HFF-Myc (cell line): ENCODE data around the gene OGFOD2.

Experiments used
- DNase-seq: peaks from one replicate; pipeline ENCODE4 v3.0.0-alpha.2; 2011; ENCODE audit warnings: low read depth; ENCODE audit errors: extremely low read depth
- H3K4me3 ChIP-seq: replicated peaks from 2 replicates; pipeline ENCODE4 v1.5.1; 2011; ENCODE audit warnings: low read depth, mild to moderate bottlenecking, control low read depth, low read length
- TF ChIP-seq, protein P1 (sequence below): IDR thresholded peaks from 2 replicates; pipeline ENCODE4 v1.5.1; 2012; ENCODE audit warnings: mild to moderate bottlenecking, low read depth, low read length, control low read depth; ENCODE audit errors: missing control alignments

The OGFOD2 gene

DNA sequence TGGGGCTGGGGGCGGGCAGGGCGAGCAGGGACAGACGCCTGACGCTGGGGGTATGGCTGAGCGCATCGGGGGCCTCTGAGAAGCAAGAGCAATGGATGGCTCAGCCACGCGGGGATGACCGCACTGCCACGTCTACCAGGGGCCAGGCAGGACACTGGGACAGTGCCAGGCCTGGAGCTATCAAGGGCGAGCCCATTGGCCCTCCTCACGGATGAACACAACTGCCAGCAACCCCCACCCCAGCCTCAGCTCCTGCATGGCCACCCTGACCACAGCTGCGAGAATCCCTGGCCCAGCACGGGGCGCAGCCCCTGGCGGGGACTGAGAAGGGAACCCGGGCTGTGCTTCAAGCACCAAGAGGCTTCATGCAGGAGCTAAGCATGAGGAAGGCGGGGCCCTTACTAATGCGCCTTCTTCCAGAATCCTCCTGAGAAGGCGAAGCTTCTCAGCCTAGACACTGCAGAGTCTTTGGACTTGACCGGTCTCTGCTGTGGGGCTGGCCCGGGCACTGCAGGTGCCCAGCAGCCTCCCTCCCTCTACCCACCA is 14.9 kb downstream of the OGFOD2 start:
- TF ChIP-seq, protein P1, sequence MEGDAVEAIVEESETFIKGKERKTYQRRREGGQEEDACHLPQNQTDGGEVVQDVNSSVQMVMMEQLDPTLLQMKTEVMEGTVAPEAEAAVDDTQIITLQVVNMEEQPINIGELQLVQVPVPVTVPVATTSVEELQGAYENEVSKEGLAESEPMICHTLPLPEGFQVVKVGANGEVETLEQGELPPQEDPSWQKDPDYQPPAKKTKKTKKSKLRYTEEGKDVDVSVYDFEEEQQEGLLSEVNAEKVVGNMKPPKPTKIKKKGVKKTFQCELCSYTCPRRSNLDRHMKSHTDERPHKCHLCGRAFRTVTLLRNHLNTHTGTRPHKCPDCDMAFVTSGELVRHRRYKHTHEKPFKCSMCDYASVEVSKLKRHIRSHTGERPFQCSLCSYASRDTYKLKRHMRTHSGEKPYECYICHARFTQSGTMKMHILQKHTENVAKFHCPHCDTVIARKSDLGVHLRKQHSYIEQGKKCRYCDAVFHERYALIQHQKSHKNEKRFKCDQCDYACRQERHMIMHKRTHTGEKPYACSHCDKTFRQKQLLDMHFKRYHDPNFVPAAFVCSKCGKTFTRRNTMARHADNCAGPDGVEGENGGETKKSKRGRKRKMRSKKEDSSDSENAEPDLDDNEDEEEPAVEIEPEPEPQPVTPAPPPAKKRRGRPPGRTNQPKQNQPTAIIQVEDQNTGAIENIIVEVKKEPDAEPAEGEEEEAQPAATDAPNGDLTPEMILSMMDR, result no peak
- DNase-seq, result no peak
- no peak overlapping the region for H3K4me3 ChIP-seq

DNA sequence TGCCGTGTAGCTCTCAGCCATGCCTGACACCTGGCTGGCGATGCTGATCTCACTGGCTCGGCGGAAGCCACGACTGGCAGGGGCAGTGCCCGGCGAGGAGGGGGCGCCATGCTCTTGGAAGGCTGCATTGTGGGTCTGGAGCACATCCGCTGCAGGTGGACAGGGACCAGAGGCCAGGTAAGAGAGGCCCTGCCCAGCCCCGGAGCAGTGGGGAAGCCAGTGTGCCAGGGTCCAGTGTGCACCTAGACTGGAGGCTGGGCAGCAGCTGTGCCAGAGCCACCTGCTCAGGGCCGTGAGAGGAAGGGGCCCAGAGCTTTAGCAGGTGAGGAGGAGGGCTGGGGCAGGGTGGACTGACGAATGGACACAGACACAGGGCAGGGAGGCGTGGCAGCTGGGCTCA is 15.5 kb downstream of the OGFOD2 start:
- TF ChIP-seq, protein P1, result no peak
- DNase-seq, result no peak
- no peak overlapping the region for H3K4me3 ChIP-seq

DNA sequence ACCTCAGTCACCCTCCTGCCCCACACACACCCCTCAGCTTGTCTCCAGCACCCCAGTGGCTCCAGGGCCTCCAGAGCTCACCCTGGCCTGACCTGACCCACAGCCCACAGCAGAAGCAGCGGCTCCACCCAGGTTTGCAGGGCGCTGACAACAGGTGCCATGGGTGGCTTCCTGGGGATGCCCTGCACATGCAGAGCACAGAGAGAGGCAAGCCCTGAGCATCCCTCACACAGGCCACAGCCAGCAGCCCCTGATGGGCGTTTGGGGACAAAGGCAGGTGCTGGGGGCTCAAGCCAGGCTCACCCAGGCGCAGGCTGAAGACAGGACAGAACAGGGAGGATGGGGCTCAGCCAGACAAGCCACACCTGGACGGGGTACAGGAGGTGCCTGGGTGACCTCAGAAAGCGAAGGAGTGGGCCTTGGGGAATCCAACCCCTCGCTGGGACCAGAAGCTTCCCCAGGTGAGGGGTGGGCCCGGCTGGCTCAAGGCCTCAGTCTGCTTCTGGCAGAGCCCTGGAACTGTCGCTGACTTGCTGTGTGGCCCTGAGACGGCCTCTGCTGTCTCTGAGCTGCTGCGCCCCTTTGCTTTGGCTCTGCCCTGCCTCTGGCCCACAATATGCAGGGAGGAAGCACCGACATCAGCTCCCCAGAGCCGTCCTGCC is 16.0 kb downstream of the OGFOD2 start:
- TF ChIP-seq, protein P1, result no peak
- H3K4me3 ChIP-seq, result no peak overlapping the region
- no peak for DNase-seq

DNA sequence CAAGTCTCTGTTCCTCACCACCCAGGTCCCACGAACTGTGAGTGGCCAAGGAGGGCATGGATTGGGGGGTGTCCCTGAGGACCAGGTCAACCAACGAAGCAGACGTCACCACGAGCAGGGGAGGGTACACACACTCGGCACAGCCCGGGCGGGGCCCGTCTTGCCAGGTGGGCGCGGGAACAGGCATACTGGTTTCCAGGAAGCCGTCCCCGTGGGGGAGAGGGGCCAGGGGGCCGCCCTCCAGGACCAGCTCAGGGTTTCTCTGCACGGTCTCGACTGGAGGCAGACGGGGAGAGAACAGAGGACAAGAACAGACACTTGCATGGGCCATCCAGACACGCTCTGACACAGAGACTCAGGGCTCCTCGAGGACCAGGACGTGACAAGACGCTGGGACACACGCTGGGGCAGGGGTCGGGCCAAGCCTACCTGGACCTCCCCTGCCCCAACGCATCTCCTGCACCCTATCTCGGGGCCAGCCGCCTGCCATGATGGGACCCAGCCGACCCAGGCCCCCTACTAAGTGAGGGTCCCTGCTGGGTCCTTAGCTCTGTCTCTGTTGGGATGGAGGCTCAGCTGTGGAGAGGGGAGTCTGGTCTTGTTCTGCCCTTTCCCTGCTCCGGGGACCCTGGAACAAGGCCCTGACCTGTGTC is 16.7 kb downstream of the OGFOD2 start:
- TF ChIP-seq, protein P1, result no peak
- DNase-seq, result no peak
- H3K4me3 ChIP-seq, result no peak overlapping the region

DNA sequence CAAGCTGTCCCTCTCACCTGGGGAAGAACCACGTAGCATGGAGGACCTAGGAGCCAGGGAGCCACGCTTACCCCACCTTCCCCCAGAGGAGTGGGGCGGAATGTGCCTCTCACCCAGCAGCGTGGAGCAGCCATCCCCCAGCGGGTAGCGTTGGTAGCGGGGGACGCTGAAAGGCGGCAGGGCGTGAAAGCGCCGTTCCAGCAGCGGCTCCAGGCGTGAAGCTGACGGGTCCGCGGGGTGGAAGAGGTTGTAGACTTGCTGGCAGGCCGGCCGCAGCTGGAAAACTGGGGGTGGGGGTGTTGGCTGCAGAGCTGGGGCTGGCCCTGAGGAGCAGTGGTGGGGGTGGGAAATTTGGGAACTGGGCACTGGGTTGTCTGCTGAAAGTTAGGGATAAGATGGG is 17.3 kb downstream of the OGFOD2 start:
- TF ChIP-seq, protein P1, result no peak
- H3K4me3 ChIP-seq, result no peak overlapping the region

DNA sequence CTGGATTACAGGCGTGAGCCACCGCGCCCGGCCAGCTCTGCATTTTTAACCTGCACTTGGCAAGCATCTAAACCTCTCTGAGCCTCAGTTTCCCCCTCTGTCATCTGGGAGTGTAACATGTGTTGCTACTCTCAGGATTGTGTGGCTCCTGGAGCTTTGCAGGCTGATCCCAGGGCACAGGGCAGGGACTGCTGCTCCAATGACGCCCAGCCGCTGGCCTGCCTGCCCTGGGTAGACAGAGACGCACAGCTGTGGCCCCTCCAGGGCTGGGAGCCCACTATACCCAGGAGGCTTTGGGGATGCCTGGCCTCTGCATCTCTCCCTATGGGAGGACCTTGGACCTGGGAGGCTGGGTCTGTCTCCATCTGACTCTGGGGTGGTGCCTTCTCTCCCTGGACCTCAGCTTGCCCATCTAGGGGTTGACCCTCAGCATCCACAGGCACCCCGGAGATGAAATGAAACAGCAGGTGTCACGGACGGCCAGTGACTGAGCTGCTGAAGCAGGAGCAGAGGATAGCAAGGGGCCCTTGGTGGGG is 19.2 kb downstream of the OGFOD2 start:
- DNase-seq, result no peak
- TF ChIP-seq, protein P1, result no peak
- H3K4me3 ChIP-seq, result no peak overlapping the region

More for the DNA sequence above, 17.3 kb downstream of the OGFOD2 start:
- DNase-seq, result no peak
